NCI-H526 (cell line): ENCODE data around the gene CREBRF.
A peak's percentile ranks its signal among the peaks of the same experiment; 100 is the strongest.
"Not testable (repeated sequence)": the region's sequence is repeated elsewhere in the genome, so short reads cannot be mapped to it uniquely, and the experiment has no call there.

Source experiments
- DNase-seq, 2 experiments: peaks; one replicate each; lab custom pipeline; 2025; lab: John Stamatoyannopoulos, UW

Gene CREBRF, protein sequence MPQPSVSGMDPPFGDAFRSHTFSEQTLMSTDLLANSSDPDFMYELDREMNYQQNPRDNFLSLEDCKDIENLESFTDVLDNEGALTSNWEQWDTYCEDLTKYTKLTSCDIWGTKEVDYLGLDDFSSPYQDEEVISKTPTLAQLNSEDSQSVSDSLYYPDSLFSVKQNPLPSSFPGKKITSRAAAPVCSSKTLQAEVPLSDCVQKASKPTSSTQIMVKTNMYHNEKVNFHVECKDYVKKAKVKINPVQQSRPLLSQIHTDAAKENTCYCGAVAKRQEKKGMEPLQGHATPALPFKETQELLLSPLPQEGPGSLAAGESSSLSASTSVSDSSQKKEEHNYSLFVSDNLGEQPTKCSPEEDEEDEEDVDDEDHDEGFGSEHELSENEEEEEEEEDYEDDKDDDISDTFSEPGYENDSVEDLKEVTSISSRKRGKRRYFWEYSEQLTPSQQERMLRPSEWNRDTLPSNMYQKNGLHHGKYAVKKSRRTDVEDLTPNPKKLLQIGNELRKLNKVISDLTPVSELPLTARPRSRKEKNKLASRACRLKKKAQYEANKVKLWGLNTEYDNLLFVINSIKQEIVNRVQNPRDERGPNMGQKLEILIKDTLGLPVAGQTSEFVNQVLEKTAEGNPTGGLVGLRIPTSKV

DNA sequence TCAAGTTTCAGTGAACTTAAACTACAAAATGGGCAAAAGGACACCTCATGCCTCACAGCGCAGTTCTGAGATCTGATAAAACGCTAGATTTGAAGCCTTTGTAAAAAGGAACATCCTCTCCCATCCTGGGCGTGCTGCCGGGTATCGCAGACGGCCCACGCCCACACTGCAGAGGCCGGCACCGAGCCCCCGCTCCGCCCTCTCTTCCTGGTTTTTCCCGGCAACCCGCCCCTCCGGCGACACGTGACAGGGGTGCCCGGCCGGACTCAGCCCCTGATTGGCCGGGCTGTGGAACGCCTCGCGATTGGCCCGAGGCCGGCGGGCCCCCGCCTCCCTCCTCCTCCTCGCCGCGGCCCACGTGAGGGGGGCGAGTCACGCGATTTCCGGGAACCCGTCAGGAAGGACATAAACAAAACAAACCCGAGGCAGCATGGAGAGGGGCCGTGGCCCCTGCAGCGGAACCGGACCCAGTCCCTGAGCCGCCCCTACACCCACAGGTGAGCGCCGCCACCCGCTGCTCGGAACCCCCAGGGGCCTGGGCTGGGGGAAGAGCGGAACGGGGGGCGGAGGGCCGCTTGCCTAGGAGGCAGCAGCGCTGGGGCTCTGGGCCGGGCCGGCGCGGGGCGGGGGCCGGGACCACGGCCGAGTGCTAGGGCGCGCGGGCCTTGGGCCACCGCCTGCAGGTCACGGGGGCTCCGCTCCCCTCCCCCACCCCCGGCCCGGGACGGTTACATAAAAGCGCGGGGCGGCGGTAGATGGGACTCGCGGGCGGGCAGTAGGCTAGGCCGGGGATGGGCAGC is at the start of gene CREBRF:
Gene CREBRF (plus strand): TSS at position 370 of the 800 bp plus-strand sequence. CDS start 24,424 bp downstream, outside the sequence.
- peak; percentile 72 to 94 for DNase-seq

GRCh38 chr5:173010021-173010420 is 46.1 kb upstream of the CREBRF start:
- DNase-seq: no peak

GRCh38 chr5:173010547-173011464 is 45.3 kb upstream of the CREBRF start:
- peak in 1 of 2 experiments; percentile 7 for DNase-seq

DNA sequence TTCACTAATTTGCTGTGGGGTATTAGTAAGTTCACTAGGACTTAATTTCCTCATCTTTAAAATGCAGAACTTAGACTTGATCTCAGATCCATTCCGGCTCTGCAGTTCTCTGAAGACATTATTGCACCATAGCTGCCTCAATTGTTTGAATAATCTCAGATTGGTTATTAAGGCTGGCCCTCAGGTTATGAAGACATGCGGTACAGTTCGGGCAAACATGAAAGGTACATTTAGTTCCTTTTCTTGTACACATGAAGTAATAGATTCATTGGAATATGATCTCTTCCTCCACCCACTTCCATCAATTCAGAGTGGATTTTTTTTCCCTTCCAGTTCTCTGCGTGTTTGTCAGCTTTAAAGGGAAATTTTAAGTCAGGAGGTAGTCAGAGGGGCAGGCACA is 44.6 kb upstream of the CREBRF start:
- no peak for DNase-seq

- DNase-seq: no peak
These were observed 43.3 kb upstream of the CREBRF start for GRCh38 chr5:173012882-173013281.

DNA sequence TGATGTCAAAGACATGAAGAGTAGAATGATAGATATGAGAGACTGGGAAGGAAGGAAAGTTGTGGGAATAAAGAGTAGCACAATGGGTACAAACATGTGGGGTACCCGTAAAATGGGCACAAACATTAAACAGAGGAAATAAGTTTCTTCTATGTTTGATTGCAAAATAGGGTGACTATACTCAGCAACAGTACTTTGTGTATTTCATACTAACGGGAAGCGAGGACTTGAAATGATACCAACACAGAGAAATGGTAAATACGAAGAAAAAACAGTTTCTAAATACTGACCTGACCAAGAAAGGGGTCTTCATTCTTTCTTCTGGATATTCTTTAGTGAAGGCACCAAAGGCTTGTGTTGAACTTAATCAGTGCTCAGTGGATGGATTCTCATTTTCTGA is 41.5 kb upstream of the CREBRF start:
- DNase-seq: no peak

- no peak for DNase-seq
These were observed 41.0 kb upstream of the CREBRF start for GRCh38 chr5:173015192-173015591.

DNA sequence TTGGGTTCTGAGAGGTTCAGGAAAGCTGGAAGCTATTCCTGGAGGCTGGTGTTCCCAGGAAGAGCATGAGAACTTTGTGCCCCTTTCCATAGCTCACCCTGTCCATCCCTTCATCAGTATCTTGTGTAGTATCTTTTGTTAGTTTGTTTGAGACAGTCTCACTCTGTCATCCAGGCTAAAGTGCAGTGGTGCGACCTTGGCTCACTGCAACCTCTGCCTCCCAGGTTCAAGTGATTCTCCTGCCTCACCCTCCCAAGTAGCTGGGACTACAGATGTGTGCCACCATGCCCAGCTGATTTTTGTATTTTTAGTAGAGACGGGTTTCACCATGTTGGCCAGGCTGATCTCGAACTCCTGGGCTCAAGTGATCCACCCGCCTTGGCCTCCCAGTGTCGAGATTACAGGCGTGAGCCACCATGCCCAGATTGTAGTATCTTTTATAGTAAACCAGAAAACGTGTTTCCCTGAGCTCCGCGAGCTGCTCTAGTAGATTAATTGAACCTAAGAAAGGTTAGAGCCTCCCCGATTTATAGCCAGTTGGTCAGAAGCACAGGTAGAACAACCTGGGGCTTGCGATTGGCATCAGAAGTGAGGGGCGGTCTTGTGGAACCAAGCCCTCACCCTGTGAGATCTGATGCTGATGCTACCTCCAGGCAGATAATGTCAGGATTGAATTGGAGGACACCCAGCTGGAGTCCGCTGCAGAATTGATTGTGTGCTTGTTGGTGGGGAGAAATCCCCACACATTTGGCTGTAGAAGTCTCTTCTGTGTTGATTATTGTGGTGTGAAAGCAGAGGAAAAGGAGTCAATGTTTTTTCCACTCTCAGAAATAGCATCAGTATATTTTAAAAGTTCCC is 40.3 kb upstream of the CREBRF start:
- no peak for DNase-seq

DNA sequence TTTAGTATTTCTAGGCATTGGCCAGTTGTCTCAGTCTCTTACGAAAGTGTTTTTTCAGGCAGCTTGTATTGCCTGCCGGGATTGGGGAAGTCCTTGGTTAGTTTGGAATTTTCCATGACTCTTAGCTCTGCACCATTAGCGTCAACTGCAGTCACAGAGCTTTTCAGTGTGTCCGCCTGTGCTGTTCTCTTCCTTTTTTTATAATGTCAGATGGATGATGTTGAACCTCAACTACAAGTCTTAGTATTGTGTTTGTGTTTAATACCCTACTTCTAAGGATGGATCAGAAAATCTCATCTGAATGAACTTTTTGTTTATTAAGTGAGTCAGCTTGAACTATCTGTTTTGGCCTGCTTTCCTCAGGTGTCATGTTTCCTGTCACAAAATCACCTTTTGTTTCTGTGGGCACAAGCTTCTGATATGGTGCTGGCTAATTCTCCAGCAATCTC is 39.5 kb upstream of the CREBRF start:
- DNase-seq: no peak

GRCh38 chr5:173017087-173017486 is 39.1 kb upstream of the CREBRF start:
- not testable (repeated sequence) for DNase-seq

DNA sequence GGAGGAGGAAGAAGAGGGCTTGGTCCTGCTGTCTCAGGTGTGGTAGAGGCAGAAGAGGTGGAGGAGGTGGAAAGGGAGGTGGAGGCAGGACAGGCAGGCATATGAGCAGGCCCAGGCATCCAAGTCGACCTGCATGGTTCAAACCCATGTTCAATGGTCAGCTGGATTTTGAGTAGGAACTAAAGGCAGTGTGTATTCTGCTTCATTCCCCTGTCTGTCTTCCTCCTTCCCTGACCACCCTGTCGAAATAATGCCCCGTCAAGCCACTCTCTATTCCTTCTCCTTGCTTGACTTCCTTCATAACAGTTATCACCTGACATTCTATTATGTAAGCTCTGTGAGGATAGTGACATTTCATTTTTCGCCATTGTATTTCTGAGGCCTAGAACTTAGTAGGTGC is 37.8 kb upstream of the CREBRF start:
- no peak for DNase-seq

DNA sequence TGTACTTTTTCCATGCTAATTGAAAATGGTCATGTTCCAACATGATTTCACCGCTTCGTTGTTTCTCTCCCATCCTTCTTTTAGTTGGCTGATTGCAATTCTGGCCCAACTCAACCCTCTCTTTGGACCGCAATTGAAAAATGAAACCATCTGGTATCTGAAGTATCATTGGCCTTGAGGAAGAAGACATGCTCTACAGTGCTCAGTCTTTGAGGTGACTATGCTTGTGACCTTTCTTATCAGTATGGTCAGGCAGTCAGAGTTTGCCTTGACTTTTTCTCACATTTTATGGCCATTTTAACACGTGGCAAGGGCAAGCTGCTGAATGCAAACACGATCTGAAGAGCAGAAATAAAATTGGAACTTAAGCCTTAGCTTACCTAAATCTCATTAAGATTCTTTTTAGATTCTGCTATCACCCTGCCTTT is 36.0 kb upstream of the CREBRF start:
- no peak for DNase-seq

- no peak for DNase-seq
These were observed 35.5 kb upstream of the CREBRF start for GRCh38 chr5:173020643-173021042.

DNA sequence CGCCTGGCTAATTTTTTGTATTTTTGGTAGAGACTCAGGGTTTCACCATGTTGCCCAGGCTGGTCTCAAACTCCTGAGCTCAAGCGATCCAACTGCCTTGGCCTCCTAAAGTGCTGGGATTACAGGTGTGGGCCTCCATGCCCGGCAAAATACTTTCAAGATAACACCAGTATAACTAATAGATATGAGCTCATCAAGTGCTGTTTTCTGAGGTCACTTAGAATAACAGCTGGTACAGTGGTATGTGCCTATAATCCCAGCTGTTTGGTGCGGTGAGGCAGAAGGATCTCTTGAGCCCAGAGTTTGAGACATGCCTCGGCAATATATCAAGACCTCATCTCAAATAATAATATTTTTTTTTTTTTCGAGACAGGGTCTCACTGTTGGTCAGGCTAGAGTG is 30.5 kb upstream of the CREBRF start:
- DNase-seq: no peak

DNA sequence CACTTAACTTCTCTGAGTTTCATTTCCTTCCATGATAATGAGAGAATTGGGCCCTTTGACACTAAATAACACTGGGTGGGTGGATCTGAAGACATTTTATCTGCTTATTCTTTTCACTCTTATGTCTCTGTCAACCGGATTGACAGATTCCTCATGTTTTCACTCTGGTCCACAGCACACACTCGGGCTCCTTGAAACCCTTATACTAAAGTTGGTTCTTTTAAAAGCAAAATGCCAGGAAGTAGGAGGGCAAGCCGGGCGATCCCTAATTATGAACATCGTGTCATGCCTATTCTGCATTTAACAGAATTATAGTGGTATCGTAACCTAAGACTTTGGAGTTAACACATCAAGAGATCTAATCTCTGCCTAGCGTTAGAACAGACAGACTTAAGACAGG is 28.2 kb upstream of the CREBRF start:
- DNase-seq: no peak

- DNase-seq: no peak
These were observed 27.3 kb upstream of the CREBRF start for GRCh38 chr5:173028811-173029327.

GRCh38 chr5:173029499-173029921 is 26.6 kb upstream of the CREBRF start:
- DNase-seq: no peak

DNA sequence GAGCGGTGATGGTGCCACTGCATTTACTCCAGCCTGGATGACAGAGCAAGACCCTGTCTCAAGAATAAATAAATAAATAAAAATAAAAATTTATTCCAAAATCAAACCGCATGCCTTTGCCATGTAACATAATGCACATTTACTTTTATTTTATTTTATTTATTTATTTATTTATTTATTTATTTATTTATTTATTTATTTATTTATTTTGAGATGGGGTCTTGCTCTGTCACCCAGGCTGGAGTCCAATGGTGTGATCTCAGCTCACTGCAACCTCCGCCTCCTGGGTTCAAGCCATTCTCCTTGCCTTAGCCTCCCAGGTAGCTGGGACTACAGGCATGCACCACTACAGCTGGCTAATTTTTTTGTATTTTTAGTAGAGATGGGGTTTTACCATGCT is 24.1 kb upstream of the CREBRF start:
- DNase-seq: not testable (repeated sequence)

DNA sequence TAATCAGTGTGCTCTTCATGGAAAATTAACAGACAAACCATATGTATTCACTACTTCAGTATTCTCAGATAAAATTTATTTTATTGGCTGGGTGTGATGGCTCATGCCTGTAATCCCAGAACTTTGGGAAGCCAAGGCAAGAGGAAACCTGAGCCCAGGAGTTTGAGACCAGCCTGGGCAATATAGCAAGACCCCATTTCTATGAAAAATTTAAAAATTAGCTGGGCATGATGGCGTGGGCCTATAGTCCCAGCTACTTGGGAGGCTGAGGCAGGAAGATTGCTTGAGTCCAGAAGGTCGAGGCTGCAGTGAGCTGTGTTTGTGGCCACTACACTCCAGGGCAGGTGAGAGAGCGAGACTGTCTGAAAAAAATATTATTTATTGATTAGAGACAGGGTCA is 23.4 kb upstream of the CREBRF start:
- no peak for DNase-seq

- no peak for DNase-seq
These were observed 22.2 kb upstream of the CREBRF start for GRCh38 chr5:173033923-173034322.
